GM23248 (cell line): Measurements from ENCODE around the gene ALG11.

ENCODE experiments used
- EZH2 ChIP-seq: fragments of 200-600 bp; sonication (generic); IDR thresholded peaks from 2 replicates; pipeline ENCODE4 v1.6.1; 2018; ENCODE audit warnings: antibody characterized with exemption, mild to moderate bottlenecking; ENCODE audit not compliant: insufficient read depth, poor library complexity, severe bottlenecking
- EZH2phosphoT487 ChIP-seq: fragments of 200-600 bp; sonication (generic); IDR thresholded peaks from 2 replicates; pipeline ENCODE4 v1.6.1; 2018; ENCODE audit warnings: antibody characterized with exemption, moderate library complexity, mild to moderate bottlenecking, low read depth; ENCODE audit not compliant: insufficient read depth

DNA sequence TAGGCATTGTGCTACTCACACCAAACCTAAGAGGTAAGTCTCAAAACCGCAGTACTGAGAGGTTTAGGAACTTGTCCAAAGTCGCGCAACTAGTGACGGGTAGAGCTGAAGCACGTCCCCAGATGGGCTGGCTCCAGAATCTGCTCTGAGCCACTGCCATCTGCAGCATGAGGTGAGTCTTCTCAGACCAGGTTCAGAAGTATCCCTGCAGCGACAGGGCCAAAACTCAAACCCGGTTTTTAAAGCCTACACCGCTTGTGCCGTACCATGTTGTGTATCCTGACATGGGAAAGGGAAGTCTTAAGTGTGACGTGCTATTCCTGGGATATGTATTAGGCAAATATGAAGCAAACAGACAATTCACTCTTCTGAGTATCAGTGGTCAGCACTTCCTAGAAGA, 46.0 kb upstream of the ALG11 start:
- no peak for TF ChIP-seq EZH2
- no peak for TF ChIP-seq EZH2phosphoT487
